Measurements from ENCODE around the gene ARHGAP29.

DNA sequence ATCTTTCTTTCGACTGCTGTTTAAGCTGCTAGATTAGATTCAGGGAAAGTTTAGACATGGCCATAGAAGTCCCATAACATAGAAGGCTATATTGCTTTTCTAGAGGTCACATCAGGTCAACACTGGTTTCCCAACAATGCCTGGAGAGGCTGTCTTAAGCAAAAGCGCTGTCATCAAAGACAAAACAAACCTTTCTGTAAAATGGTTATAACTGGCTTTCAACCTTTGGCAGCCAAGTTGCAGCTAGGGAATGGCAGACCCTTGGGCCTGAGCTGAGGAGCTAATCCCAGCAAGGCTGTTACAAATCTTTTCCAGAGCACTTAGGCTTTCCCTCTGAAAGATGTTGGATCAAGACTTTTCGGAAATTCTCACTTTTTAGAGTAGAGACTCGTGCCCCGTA lies 105.3 kb downstream of the ARHGAP29 start:
- TF ChIP-seq CTCF (IDR thresholded peaks at IDR 0.05) = no peak
- no peak for TF ChIP-seq POLR2A (IDR thresholded peaks at IDR 0.05)
